HG02571 (cell line): ENCODE data around the gene MPP2.
"Not testable (repeated sequence)": the region's sequence is repeated elsewhere in the genome, so short reads cannot be mapped to it uniquely, and the experiment has no call there.

Source experiments
- ATAC-seq: cut with Tn5 transposase; IDR thresholded peaks from one replicate; pipeline ENCODE4 v1.9.1; 2021; ENCODE audit warnings: mild to moderate bottlenecking, moderate library complexity; ENCODE audit not compliant: unreplicated experiment

Gene MPP2

DNA sequence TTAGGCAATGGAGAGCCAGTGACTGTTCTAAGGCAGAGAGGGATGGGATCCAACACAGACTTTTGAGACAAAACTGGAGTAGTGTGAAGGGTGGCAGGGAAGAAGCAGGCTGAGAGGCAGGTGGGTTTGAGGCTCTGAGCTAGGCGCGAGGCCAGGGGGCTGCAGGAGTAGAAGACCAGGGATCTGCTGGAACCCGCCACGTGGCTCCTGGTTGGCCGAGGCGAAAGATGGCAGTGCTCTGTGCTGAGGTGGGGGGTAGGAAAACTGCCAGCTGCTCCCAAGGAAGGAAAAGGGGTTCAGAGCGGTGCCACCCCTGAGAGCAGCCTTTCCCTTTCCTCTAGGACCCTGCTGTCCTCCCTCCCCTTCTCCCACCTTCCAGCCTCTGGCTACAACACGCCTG lies 54.8 kb downstream of the MPP2 start:
- no peak for ATAC-seq

DNA sequence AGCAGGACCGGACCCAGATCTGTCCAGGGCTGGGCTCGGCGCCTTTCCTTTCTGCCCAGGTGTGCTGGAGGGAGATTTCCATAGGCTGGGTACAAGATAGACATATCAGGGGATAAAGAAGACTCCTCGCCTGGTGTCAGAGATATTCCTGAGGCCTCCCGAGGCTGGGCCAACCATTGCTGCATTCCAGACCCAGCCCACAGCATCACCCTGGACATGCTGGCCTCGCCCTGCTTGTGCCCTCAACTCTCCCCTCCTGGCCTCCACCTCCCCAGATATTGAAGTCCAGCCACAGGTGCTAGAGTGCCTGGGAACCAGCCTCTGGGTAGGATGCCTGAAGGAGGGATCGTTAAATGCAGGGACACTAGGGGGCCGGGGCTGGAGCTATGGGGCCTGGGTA lies 58.2 kb downstream of the MPP2 start:
- ATAC-seq: no peak

DNA sequence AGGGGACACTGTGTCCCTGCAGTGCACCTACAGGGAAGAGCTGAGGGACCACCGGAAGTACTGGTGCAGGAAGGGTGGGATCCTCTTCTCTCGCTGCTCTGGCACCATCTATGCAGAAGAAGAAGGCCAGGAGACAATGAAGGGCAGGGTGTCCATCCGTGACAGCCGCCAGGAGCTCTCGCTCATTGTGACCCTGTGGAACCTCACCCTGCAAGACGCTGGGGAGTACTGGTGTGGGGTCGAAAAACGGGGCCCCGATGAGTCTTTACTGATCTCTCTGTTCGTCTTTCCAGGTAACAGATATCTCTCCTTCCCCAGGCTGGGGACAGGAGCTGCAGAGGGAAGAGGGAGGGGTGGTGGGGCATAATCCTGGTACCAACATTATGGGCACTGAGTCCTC lies 58.7 kb downstream of the MPP2 start:
- ATAC-seq: no peak

DNA sequence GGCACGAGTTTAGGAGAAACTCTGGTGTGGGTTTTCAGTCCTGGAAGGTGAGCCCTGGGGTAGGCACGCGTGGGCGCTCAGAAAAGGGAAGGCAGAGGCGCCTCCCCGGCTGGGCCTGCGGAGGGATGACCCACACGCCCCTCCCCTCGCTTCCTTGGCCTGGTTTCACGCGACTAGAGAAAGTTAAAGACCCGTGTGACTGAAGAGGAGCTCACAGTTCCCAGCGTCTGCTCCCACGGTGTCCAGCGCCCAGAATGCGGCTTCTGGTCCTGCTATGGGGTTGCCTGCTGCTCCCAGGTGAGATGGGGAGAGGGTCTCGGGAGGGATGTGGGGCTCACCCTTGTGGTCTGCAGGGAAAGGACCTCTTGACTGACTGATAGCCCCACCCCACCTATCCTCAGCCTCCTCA lies 60.4 kb downstream of the MPP2 start, which contains the start of gene CD300LG:
Gene CD300LG, plus strand, starts transcription at position 214 of the 409 bp plus-strand sequence. Its CDS starts 41 bp downstream, at position 255.
- no peak for ATAC-seq

DNA sequence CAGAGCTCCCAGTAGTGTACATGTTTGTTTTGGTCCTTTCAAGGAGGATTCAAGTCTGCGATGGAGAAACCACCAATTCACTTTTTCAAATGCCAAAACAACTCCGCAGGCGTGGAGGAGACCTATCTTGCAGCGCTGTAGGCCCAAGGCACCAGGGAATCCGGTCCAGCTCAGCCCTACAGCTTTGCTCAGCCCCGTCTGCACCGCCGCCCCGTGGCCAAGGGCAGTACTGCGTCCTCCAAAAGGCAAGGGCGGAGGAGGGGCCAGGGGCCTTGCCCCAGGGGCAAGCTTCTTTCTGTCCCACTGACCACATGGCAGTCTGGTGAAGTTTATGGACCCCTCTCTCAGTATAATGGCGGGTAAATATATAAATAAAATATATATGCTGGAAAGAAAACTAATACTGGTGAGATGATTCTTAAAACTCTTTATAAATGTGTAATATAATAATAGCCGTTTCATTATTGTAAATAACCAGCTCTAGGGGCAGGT lies 61.1 kb downstream of the MPP2 start:
- ATAC-seq: no peak

DNA sequence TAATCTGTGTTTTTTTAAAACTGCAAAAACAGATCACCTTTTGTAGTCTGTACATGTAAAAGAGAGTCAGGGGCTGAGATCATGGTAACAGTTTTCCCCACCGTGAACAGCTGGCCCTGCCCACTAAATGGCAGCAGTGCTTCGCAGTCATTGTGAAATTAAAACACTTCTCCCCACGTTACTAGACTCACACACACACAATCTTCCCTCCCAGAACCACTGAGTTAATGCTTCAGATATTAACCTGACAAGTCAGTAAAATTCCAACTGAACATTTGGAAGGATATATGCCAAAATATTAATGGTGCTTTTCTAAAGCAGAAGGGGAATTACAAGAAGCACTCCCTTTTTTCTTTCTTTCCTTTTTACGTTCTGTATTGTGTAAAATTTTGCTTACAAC lies 61.6 kb downstream of the MPP2 start:
- no peak for ATAC-seq

DNA sequence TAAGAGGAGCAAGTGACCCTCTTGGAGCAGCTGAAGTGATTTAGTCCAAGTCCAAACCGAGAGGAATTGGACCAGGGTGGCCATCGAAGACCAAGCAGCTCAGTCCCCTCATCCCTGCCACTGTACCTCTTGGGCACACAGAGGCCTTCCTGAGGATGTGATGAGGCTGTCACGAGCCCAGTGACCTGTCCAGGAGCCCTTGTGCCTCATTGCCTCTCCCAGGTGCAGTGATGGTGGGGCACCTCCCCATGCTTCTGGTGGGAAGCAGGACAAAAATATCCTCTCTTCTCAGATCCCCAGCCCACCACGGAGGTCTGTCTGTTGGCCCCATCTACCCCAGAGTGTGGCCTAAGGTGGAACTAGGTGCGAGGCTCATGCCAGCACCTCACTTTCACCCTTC lies 63.1 kb downstream of the MPP2 start:
- ATAC-seq: no peak

DNA sequence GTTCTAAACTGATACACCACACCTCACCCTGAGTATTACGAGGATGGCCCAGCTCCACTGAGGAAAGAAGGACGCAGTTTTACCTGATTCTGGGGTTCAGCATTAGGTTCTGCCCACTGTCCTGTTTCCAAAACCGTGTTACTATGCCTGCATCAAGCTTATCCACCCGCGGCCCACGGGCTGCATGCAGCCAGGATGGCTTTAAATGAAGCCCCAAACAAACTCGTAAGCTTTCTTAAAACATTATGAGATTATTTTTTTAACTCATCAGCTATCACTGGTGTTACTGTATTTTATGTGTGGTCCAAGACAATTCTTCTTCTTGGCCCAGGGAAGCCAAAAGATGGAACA lies 64.4 kb downstream of the MPP2 start:
- no peak for ATAC-seq

DNA sequence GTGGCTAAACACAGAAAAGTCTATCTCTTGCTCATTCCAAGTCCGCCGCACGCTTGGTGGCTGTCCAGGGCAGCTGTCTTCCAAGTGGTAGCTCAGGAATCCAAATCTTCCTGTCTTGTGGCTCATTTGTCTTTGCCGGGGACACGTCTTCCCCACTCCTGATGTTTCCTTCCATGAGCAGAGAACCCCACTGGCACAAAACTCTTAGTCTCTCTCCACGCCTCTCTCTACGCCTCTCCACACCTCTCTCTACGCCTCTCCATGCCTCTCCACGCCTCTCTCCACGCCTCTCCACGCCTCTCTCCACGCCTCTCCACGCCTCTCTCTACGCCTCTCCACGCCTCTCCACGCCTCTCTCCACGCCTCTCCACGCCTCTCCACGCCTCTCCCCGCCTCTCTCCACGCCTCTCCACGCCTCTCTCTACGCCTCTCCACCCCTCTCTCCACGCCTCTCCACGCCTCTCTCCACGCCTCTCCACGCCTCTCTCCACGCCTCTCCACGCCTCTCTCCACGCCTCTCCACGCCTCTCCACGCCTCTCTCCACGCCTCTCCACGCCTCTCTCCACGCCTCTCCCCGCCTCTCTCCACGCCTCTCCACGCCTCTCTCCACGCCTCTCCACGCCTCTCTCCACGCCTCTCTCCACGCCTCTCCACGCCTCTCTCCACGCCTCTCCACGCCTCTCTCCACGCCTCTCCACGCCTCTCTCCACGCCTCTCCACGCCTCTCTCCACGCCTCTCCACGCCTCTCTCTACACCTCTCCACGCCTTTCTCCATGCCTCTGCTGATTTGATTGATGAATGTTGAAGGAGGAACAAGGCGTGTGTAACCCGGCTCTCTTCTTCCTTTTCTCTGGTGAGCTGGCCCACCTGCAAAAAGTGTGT lies 65.0 kb downstream of the MPP2 start:
- not testable (repeated sequence) for ATAC-seq

DNA sequence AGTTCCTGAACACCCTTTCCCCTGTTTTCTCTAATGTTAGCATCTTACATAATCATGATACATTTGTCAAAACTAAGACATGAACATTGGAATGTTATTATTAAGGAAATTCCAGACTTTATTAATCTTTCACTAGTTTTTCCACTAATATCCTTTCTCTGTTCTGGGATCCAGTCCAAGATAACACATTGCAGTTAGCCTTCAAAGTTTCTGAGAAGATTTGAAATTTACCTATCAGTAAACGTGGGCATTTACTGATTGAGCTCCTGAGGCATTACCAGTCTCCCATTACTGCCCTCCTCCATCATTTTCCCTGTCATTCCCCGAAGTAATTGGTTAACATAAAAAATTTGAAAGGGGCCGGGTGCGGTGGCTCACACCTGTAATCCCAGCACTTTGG lies 66.1 kb downstream of the MPP2 start:
- ATAC-seq: no peak

DNA sequence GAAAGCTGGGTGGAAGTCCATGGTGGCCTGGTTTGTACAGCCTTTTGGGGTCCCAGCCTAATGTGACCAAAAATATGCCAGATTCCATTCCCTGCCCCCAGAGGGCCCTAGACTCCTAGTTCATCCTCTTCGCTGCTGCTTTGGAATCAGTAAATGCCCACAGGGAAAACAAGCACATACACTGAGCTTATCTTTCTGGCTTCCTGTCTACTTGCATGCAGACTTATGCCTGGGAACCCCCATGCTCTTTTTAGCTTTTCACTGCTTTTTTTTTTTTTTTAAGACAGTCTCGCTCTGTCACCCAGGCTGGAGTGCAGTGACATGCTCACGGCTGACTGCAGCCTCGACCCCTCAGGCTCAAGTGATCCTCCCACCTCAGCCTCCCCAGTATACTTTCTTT lies 66.5 kb downstream of the MPP2 start:
- no peak for ATAC-seq

DNA sequence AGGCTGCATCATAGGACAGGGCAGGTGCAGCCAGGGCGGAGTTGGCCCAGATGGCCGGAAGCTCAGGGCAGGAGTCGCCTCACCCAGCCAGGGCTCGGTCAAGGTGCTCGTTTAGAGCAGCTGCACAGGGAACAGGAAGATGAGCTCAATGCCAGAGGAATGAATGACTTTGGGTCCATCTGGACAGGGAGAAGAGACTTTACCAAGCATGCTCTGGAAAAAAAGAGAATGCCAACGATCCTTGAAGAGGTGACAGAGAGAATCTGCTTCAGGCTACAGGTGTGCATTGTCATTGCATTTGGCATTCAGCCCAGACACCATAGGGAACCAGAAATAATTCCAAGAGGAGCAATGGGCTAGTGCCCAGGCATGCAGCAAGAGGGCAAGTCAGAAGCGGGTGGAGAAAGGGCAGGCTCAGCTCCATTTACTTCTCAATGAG lies 67.6 kb downstream of the MPP2 start:
- ATAC-seq: no peak

DNA sequence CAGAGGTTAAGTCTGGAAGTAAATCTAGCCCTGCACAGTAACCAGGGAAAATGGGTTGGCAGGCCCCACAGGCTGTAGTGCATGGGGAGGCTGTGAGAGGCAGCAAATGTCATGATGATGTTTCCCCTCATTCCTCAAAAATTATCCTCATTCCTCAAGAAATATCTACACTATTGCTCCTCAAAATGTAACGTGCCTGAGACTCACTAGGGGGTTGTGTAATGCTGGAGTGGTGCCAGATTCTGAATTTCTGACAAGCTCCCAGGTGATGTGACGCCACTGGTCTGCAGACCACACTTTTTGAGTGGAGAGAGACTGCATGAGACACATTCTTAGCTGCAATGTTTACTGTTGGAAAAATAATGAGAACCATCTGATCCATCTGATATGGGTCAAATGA lies 73.2 kb downstream of the MPP2 start:
- ATAC-seq: no peak

DNA sequence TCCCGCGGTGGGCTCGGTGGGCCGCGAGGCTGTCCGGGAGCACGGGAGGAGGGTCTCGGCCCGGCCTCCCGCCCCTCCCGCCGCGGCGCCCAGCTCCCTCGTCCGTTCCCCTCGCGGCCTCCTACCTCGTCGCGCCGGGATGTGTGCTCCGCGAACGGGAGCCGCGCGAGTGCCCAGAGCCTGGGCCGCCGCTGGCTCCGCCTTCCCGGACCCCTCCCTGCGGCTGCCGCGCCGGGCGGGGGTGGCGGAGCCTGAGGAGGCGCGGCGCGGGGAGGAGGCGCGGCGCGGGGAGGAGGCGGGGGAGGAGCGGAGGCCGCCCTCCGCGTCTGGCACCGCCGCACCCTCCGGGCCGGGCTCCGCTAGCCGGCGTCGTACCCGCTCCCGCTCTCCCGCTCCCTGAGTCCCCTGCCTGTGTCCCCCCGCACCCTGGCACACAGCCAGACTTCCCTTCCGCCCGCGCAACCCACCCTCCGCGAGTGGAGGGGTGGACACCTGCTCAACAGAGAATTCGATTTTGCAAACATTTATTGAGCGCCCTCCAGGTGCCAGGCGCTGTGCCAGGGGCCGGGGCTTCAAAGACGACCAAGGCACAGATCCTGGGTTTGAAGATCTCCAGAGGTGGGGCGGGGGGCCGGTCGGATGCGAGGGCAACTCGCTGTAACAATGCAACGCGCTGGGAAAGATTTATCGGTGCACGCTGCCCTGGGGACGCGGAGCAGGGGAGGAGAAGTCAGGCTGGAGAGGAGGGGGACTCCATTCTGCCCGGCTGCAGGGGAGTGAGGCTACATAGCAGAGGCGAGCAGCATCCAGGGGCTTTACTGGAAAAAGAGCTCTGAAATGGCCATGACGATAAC lies 74.1 kb downstream of the MPP2 start, which contains the start of gene MPP3:
Gene MPP3, minus strand, starts transcription at position 171 of the 854 bp plus-strand sequence. CDS start 1,240 bp downstream, outside the sequence.
- ATAC-seq: no peak

DNA sequence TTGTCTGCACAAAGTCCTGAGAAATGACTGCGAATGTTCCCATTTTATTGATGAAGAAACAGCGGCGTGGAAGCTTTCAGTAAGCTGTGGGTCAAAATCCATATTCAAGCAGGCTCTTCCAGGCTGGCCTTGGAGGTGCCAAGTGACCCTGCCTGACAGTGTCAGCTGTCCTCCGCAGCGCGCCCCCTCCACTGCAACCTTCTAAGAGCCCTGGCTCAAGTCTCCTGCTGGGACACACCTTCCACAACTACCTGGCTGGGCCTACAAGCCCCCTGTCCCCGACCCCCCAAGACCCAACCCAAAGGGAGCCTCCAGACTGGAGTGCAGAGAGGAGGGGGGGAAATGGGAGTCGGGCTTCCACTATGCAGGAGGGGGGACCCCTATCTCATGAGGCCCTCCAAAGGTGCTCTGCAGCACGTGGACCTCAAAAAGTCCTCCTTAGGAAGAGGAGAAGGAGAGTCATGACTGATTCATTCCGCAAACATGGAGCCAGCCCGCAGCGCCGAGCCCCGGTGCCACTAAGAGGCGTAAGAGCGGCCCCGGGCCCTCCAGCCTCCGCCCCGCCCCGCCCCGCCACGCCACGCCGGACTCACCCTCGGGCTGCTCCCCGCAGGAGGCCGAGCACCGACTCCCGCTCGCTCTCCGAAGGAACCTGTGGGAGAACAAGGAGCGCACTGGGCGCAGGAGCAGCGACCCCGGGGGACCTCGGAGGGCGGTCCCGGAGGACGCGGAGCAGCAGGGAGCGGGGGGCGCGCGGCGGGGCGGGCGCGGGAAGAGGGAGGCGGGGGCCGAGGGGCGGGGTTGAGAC lies 75.0 kb downstream of the MPP2 start:
- no peak for ATAC-seq

DNA sequence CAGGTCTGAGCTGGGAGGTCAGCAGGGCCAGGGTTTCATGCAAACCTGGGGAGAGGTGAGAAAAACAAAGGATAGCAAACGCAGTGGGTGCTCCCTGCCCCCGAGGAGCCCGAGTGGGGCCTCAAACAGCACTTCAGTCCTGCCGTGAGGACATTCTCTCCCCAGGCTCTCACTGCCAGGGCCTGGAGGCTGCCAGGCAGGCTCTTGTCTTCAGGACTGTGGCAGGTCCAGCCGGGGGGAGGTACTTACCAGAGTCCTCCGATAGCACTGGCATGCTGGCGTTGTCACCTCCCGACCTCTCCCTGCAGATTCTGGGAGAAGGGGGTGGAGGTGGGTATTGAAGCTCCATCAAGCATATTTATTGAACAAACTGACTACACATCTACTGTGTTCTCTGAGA lies 75.7 kb downstream of the MPP2 start:
- ATAC-seq: no peak

DNA sequence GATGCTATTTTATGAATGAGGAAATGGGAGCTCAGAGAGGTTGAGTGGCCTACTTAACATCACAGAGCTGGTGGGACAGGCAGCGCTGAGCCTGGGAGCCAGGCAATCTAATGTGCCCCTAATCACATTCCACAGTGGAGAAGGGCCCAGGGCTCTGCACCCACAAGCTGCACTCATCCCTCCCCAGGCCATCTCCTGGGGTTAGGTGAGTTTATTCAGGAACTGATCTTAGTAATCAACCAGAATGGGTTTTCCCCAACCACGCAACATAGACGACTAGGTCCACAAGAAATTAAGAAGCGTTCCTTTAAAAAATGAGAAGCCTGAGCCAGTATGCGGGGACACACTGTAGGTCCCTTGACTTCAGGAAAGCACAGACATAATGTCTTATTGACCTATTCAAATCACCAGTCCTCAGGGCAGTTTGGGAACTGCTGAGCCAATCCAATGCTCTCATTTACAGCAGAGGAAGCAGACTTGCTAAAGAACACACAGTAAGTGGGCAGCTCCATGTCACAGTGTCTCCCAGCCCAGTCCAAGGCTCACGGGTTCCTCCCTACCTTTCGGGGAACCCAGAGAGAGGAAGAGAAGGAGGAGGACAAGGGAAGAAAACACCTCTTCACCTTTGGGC lies 76.7 kb downstream of the MPP2 start:
- ATAC-seq: no peak

DNA sequence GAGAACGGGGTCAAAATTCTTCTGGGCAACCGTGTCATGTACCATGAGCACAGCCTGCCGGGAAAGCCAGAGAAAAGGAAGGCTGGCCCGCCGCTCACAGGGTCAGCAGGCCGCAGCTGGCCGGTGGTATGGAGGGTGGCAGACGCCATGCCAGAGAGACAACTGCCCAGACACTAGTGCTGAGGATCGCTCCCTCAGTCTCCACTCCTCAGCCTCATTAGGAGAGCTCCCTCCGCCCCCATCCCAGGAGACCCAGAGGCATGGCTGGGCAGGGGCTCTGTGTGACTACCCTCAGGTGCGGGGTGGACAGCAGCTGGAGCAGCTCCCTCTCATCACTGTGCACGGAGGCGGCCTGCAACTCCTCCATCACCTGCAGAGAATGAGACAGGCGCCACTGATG lies 77.6 kb downstream of the MPP2 start:
- no peak for ATAC-seq

DNA sequence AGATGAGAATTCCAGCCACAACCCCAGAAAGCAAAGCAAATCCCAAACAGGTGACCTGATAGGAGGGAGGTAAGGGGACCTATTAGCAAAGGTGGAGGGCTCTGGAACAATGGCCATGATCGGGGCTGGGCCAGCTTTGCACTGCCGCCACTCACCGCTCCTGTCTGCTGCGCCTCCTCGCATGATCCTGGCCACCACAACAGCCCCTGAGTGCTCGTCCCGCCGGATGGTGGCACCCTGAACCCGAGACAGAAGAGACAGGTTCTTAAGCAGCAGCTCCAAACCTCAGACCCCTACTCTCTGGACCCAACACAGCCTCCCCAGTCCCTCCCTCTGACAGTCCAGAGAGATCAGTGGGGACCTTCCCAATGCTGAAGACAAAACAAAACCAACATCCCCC lies 79.7 kb downstream of the MPP2 start:
- no peak for ATAC-seq

DNA sequence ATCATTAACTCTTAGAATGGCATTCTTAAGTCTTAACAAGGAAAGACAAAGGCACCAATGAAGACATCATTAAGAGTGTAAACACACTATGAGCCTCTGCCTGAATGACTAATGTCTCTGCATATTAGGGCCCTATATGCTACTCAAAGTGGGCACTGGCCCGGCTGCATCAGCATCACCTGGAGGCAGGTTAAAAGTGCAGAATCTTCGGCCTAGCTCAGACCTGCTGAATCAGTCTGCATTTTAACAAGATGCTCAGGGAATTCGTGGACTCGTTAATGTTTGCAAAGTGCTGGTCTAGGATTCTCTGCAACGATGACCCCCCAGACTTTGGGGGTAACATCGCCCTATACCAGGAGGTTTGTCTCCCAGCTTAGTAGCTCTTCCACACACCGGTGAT lies 81.1 kb downstream of the MPP2 start:
- no peak for ATAC-seq
